Peyer's patch (tissue), 4 donors: ENCODE results near the gene GARRE1.

Experiments
- CTCF ChIP-seq, 6 experiments: fragments of 450-650 bp in 4 of 6; fragments of 200-600 bp in 2 of 6; sonication (generic) in 1 of 6; IDR thresholded peaks; one replicate each; pipeline ENCODE4 v1.5.1; 2017 to 2019; ENCODE audit warnings: antibody characterized with exemption in 6 of 6, mild to moderate bottlenecking in 3 of 6, moderate library complexity in 1 of 6
- POLR2A ChIP-seq, 2 donors: fragments of 450-650 bp; IDR thresholded peaks; one replicate each; pipeline ENCODE4 v1.5.1; 2017; ENCODE audit warnings: antibody characterized with exemption in 2 of 2, mild to moderate bottlenecking in 2 of 2, moderate library complexity in 2 of 2

- TF ChIP-seq CTCF (IDR thresholded peaks at IDR 0.05) (no peak), POLR2A (IDR thresholded peaks at IDR 0.05) (no peak)
Observed at GRCh38 chr19:34269968-34270621, 15.7 kb downstream of the GARRE1 start.
